A673 (cell line): Measurements from ENCODE around the gene EFHD2. TPM values are rescaled to one million over a fixed set of nuclear protein-coding genes. Genes with fewer than 3 reads are reported as not detected.
A peak's percentile ranks its signal among the peaks of the same experiment; 100 is the strongest.

Experiments
- BruUV-seq: library from RNA; stranded (reverse); fragments of 400-500 nt; replicated peaks from 2 replicates; lab custom pipeline; 2021; lab: Mats Ljungman, UMichigan
- CTCF ChIA-PET: fragments of 300-600 bp; sonication (Branson Sonifier 250); formaldehyde crosslinking; loops from one replicate; lab custom pipeline; 2022; ENCODE audit warnings: antibody characterized with exemption; lab: Charles Lee
- POLR2A ChIA-PET: fragments of 300-600 bp; sonication (Branson Sonifier 250); formaldehyde crosslinking; loops from one replicate; lab custom pipeline; 2022; ENCODE audit warnings: antibody characterized with exemption; ENCODE audit not compliant: low non-redundant PET; lab: Charles Lee
- DNase-seq: peaks from one replicate; pipeline ENCODE4 v3.0.0-alpha.2; 2015; ENCODE audit warnings: low spot score
- H3K27ac ChIP-seq: fragments of 200-600 bp; sonication (generic); 2 replicates; pipeline ENCODE4 v1.5.1; 2016; ENCODE audit warnings: mixed run types, low read depth, mild to moderate bottlenecking, mixed read lengths, antibody characterized with exemption, low read length; ENCODE audit not compliant: poor library complexity, severe bottlenecking
- H3K27me3 ChIP-seq: fragments of 200-600 bp; sonication (generic); replicated peaks from 2 replicates; pipeline ENCODE4 v1.6.1; 2017; ENCODE audit warnings: mixed run types, low read depth, mild to moderate bottlenecking, mixed read lengths, antibody characterized with exemption, low read length; ENCODE audit not compliant: insufficient read depth, poor library complexity
- H3K36me3 ChIP-seq: fragments of 200-600 bp; sonication (generic); 2 replicates; pipeline ENCODE4 v1.6.1; 2016; ENCODE audit warnings: mixed run types, mild to moderate bottlenecking, mixed read lengths, antibody characterized with exemption, low read length; ENCODE audit not compliant: insufficient read depth, poor library complexity, severe bottlenecking
- H3K4me1 ChIP-seq: fragments of 200-600 bp; sonication (generic); 2 replicates; pipeline ENCODE4 v1.6.1; 2017; ENCODE audit warnings: mixed run types, mild to moderate bottlenecking, mixed read lengths, antibody characterized with exemption, low read length; ENCODE audit not compliant: insufficient read depth, poor library complexity, severe bottlenecking
- H3K4me3 ChIP-seq: fragments of 200-600 bp; sonication (generic); 2 replicates; pipeline ENCODE4 v1.5.1; 2016; ENCODE audit warnings: low read depth, mixed run types, mild to moderate bottlenecking, mixed read lengths, low read length; ENCODE audit not compliant: poor library complexity, severe bottlenecking
- H3K9me3 ChIP-seq: fragments of 200-600 bp; sonication (generic); 2 replicates; pipeline ENCODE4 v1.6.1; 2016; ENCODE audit warnings: mixed run types, low read depth, mild to moderate bottlenecking, mixed read lengths, antibody characterized with exemption, low read length; ENCODE audit not compliant: poor library complexity, severe bottlenecking
- CTCF ChIP-seq: fragments of 300-800, 200-600 bp; sonication (generic); conservative IDR thresholded peaks from 2 replicates; pipeline ENCODE4 v1.5.1; 2017; ENCODE audit warnings: low read depth, mild to moderate bottlenecking, antibody characterized with exemption, low read length, moderate library complexity, mixed read lengths
- EZH2 ChIP-seq: fragments of 200-600 bp; sonication (generic); IDR thresholded peaks from 2 replicates; pipeline ENCODE4 v1.6.1; 2017; ENCODE audit warnings: borderline replicate concordance, low read depth, mild to moderate bottlenecking, mixed read lengths, antibody characterized with exemption, low read length; ENCODE audit not compliant: poor library complexity, severe bottlenecking
- intact Hi-C: fragments of 100-400 bp; cut with micrococcal nuclease; formaldehyde crosslinking; loops from one replicate; pipeline ENCODE4 v1.10.0; 2022; ENCODE audit not compliant: unreplicated experiment
- total RNA-seq: library from RNA; stranded (reverse); gene quantifications from 2 replicates; pipeline ENCODE4 v1.2.3, GENCODE V29; 2021

The EFHD2 gene
- total RNA-seq, 1 experiment from 2014 or later: 32.5 TPM

DNA sequence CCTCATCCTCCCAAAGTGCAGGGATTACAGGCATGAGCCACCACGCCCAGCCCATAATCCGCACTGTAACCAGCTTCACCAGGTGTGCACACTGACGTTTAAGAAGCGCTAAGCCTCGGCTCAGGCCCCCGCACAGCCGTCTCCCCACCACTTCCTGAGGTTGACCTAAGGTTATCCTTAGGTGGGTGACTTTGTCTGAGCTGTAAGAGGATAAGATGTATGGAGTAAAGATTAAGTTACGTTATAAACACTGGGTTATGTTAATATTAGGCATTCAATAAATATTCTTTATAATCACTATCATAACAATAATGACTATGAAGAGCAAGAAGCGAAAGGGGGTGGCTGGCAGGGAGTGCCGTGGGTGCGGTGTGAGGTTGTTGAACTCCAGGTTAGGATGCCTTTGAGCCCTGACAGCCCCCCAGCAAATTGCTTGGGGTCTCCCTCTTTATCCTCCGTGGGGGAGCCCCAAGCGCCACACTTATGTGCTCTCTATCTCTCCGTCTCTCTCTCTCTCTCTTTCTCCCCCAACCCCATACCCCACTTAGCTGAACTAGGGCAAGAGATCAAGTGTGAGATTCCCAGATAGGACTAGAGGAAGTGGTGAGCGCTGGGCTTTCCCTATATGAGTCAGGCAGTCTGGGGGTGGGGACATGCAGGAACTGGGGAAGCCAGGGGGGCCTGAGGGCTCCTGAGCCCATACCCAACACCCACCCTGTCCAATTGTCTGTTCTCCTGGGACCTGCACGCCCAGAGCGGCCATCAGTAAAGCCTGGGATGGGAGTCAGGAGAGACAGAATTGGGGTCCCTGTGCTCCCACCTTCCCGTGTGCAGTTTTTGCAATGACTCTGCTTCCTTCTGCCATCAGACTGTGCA lies 7.6 kb downstream of the EFHD2 start:
- Histone ChIP-seq H3K27me3 (no peaks in the 10 kb centered on the region), H3K9me3 (no peaks in the 10 kb centered on the region), H3K27ac (no peak overlapping the region), H3K4me3 (no peak overlapping the region), H3K36me3 (no peaks in the 10 kb centered on the region), H3K4me1 (peaks cover 20% of the 10 kb centered on the region)
- intact Hi-C loops: no loop called here
- no peak for TF ChIP-seq CTCF
- no peak for TF ChIP-seq EZH2
- no peak for DNase-seq
- BruUV-seq: no TSS peak
- ChIA-PET CTCF (no interaction called here), POLR2A (no interaction called here)

DNA sequence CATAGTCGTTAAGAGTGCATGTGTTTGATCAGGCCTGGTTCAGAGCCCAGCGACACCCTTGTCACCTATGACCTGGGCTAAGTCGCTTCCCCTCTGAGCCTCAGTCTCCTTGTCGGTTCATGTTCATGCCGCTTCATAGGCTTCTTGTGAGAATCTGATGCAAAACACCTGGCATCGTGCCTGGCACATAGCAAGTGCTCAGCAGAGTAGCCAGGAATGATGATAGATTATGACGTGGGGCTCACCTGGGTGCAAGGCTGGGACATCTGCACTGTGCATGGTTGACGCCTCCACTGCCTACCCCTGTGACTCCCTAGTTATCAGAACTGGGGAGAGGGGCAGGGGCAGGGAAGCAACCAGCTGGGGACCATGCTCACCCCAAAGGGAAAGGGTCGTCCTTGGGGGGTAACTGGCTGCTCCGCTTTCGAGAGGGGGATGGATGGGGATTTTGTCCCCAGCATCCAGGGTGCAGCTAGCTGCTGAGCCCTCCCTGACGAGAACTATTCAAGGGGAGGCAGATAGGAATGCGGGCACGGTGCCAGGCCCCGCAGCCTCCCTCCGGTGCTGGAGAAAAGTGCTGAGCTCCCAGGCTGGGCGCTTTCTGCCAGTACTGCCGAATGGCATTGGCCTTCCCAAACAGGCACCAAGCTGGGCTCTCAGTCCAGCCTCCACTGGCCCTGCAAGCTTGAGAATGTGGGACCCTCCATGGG lies 9.3 kb downstream of the EFHD2 start:
- CTCF ChIA-PET: no interaction called here

More for the DNA sequence above, 9.3 kb downstream of the EFHD2 start:
- intact Hi-C loops: no loop called here
- POLR2A ChIA-PET: no interaction called here
- no peak overlapping the region for H3K4me3 ChIP-seq
- DNase-seq: peak; percentile 62
- no peak overlapping the region for H3K27ac ChIP-seq
- peaks cover 20% of the 10 kb centered on the region for H3K4me1 ChIP-seq
- BruUV-seq: no TSS peak
- H3K9me3 ChIP-seq: no peaks in the 10 kb centered on the region
- H3K36me3 ChIP-seq: no peaks in the 10 kb centered on the region
- no peak for TF ChIP-seq EZH2
- TF ChIP-seq CTCF: no peak
- H3K27me3 ChIP-seq: no peaks in the 10 kb centered on the region
